Measurements from ENCODE around the gene SOX15. TPM values are rescaled to one million over a fixed set of nuclear protein-coding genes. Genes with fewer than 3 reads are reported as not detected.
"Not testable (repeated sequence)": the region's sequence is repeated elsewhere in the genome, so short reads cannot be mapped to it uniquely, and the experiment has no call there.

SOX15 gene
- total RNA-seq, 1 experiment from 2014 or later, result 0.33 TPM

DNA sequence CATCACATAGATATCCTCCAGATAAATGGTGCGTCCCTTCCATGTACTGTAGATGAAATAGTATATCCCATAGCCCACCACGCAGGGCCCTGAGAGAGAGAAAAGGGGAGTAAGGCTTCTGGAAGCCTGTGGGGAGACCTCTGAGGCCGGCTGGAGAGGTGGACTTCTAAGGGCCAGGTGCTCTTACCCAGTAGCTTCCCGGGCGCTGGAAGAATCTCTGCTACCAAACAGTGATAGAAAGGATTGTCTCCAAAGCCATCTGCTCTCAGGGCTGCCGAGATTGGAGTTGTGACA, 37.0 kb upstream of the SOX15 start:
- TF ChIP-seq, protein P1, sequence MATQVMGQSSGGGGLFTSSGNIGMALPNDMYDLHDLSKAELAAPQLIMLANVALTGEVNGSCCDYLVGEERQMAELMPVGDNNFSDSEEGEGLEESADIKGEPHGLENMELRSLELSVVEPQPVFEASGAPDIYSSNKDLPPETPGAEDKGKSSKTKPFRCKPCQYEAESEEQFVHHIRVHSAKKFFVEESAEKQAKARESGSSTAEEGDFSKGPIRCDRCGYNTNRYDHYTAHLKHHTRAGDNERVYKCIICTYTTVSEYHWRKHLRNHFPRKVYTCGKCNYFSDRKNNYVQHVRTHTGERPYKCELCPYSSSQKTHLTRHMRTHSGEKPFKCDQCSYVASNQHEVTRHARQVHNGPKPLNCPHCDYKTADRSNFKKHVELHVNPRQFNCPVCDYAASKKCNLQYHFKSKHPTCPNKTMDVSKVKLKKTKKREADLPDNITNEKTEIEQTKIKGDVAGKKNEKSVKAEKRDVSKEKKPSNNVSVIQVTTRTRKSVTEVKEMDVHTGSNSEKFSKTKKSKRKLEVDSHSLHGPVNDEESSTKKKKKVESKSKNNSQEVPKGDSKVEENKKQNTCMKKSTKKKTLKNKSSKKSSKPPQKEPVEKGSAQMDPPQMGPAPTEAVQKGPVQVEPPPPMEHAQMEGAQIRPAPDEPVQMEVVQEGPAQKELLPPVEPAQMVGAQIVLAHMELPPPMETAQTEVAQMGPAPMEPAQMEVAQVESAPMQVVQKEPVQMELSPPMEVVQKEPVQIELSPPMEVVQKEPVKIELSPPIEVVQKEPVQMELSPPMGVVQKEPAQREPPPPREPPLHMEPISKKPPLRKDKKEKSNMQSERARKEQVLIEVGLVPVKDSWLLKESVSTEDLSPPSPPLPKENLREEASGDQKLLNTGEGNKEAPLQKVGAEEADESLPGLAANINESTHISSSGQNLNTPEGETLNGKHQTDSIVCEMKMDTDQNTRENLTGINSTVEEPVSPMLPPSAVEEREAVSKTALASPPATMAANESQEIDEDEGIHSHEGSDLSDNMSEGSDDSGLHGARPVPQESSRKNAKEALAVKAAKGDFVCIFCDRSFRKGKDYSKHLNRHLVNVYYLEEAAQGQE (IDR thresholded peaks at IDR 0.05; ENCODE audit: insufficient read depth in 1 of 2, low read depth in 2 of 2, low read length in 1 of 2), result no peak
- TF ChIP-seq, protein P2, sequence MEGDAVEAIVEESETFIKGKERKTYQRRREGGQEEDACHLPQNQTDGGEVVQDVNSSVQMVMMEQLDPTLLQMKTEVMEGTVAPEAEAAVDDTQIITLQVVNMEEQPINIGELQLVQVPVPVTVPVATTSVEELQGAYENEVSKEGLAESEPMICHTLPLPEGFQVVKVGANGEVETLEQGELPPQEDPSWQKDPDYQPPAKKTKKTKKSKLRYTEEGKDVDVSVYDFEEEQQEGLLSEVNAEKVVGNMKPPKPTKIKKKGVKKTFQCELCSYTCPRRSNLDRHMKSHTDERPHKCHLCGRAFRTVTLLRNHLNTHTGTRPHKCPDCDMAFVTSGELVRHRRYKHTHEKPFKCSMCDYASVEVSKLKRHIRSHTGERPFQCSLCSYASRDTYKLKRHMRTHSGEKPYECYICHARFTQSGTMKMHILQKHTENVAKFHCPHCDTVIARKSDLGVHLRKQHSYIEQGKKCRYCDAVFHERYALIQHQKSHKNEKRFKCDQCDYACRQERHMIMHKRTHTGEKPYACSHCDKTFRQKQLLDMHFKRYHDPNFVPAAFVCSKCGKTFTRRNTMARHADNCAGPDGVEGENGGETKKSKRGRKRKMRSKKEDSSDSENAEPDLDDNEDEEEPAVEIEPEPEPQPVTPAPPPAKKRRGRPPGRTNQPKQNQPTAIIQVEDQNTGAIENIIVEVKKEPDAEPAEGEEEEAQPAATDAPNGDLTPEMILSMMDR (IDR thresholded peaks at IDR 0.05), result no peak
- TF ChIP-seq POLR2AphosphoS5 (IDR thresholded peaks at IDR 0.05; ENCODE audit: low read depth, low read length) (no peak), TCF7L2 (IDR thresholded peaks at IDR 0.05; ENCODE audit: low read depth, low read length) (no peak), SIN3A (IDR thresholded peaks at IDR 0.05; ENCODE audit: borderline replicate concordance, insufficient read depth, low read depth, low read length) (no peak)
- in situ Hi-C loops (cut with HindIII; ENCODE audit: low pct_unique_long_range_greater_than_20kb, low sequenced_read_pairs), result no loop called here
- Histone ChIP-seq H3K27me3 (ENCODE audit: control insufficient read depth, insufficient read depth, low read length) (no peaks in the 10 kb centered on the region), H3K36me3 (ENCODE audit: control insufficient read depth, insufficient read depth, low read length) (no peaks in the 10 kb centered on the region), H3K4me1 (ENCODE audit: control insufficient read depth, insufficient read depth, low read length) (peaks cover 7% of the 10 kb centered on the region), H3K9me3 (ENCODE audit: control insufficient read depth, insufficient read depth, low read depth, low read length) (no peaks in the 10 kb centered on the region), H3K27ac (ENCODE audit: low read length) (peak overlapping the region; percentile 86), H3K4me3 (ENCODE audit: low read depth in 2 of 2, low read length in 2 of 2) (peak overlapping the region; percentile 68 to 71)
- ChIA-PET CTCF (no interaction called here), POLR2A (interaction anchor here (0.6 kb wide), 1 partner anchor 18 kb away, joined by 4 read pairs; no protein-coding TSS in a partner anchor)
- peak; percentile 19; the same call in 1 of the 2 replicates for ATAC-seq
- BruUV-seq (replicated peaks), result no TSS peak
- intact Hi-C loops (cut with micrococcal nuclease; ENCODE audit: unreplicated experiment), result no loop called here
- DNase-seq (ENCODE audit: low read depth, low spot score), result no peak

DNA sequence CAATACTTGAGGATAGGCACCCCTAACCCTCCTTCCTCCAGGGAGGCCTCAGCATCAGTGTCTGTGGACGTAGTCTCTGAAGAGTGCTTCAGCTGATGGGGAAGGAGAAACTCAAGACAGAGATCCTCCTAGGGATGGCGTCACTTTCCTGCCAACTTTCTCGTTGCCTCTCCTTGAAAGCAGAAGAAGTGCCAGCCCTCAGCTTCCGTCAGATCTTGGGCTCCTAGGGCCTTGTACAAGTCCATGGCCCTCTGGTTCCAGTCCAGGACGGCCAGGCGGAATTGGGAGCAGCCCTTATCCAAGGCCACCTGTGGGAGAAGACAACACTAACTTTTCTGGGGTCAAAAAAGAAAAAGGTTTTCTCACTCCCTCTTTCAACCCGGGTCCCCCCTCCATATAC, 36.4 kb upstream of the SOX15 start:
- intact Hi-C loops (cut with micrococcal nuclease; ENCODE audit: unreplicated experiment) (no loop called here), in situ Hi-C loops (cut with HindIII; ENCODE audit: low pct_unique_long_range_greater_than_20kb, low sequenced_read_pairs) (no loop called here)
- CTCF ChIA-PET, result no interaction called here
- TF ChIP-seq, protein P1 (IDR thresholded peaks at IDR 0.05; ENCODE audit: insufficient read depth in 1 of 2, low read depth in 2 of 2, low read length in 1 of 2), result no peak
- TF ChIP-seq, protein P2 (IDR thresholded peaks at IDR 0.05), result no peak
- TF ChIP-seq TCF7L2 (IDR thresholded peaks at IDR 0.05; ENCODE audit: low read depth, low read length) (no peak), SIN3A (IDR thresholded peaks at IDR 0.05; ENCODE audit: borderline replicate concordance, insufficient read depth, low read depth, low read length) (no peak), POLR2AphosphoS5 (IDR thresholded peaks at IDR 0.05; ENCODE audit: low read depth, low read length) (no peak)
- peak overlapping the region; percentile 86; the same call in 1 of the 2 replicates for H3K27ac ChIP-seq (ENCODE audit: low read length)
- peaks cover 7% of the 10 kb centered on the region for H3K4me1 ChIP-seq (ENCODE audit: control insufficient read depth, insufficient read depth, low read length)
- POLR2A ChIA-PET, result no interaction called here
- no peak for DNase-seq (ENCODE audit: low read depth, low spot score)
- H3K4me3 ChIP-seq (ENCODE audit: low read depth in 2 of 2, low read length in 2 of 2), result peak overlapping the region; percentile 68 to 71
- H3K9me3 ChIP-seq (ENCODE audit: control insufficient read depth, insufficient read depth, low read depth, low read length), result no peaks in the 10 kb centered on the region
- no peaks in the 10 kb centered on the region for H3K36me3 ChIP-seq (ENCODE audit: control insufficient read depth, insufficient read depth, low read length)
- H3K27me3 ChIP-seq (ENCODE audit: control insufficient read depth, insufficient read depth, low read length), result no peaks in the 10 kb centered on the region
- BruUV-seq (replicated peaks), result TSS peak; percentile 99
- no peak for ATAC-seq

DNA sequence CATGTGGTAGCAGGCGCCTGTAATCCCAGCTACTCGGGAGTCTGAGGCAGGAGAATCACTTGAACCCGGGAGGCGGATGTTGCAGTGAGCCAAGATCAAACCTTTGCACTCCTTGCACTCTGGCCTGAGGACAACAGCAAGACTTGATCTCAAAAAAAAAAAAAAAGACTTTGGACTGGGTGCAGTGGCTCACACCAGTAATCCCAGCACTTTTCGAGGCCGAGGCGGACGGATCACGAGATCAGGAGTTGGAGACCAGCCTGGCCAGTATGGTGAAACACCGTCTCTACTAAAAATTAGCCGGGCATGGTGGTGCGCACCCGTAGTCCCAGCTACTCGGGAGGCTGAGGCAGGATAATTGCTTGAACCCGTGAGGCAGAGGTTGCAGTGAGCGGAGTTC, 35.9 kb upstream of the SOX15 start:
- H3K4me1 ChIP-seq (ENCODE audit: control insufficient read depth, insufficient read depth, low read length); H3K36me3 ChIP-seq (ENCODE audit: control insufficient read depth, insufficient read depth, low read length); intact Hi-C loops (cut with micrococcal nuclease; ENCODE audit: unreplicated experiment); CTCF ChIA-PET; H3K27me3 ChIP-seq (ENCODE audit: control insufficient read depth, insufficient read depth, low read length); DNase-seq (ENCODE audit: low read depth, low spot score); in situ Hi-C loops (cut with HindIII; ENCODE audit: low pct_unique_long_range_greater_than_20kb, low sequenced_read_pairs); H3K4me3 ChIP-seq (ENCODE audit: low read depth in 2 of 2, low read length in 2 of 2); ATAC-seq; H3K27ac ChIP-seq (ENCODE audit: low read length); H3K9me3 ChIP-seq (ENCODE audit: control insufficient read depth, insufficient read depth, low read depth, low read length); BruUV-seq (replicated peaks); POLR2A ChIA-PET: not testable (repeated sequence)
